ENCODE results near the gene GNA14.

GRCh38 chr9:77462066-77462465 is 186.1 kb downstream of the GNA14 start:
- no peak for TF ChIP-seq CTCF (IDR thresholded peaks at IDR 0.05 in 4 of 5, conservative IDR thresholded peaks at IDR 0.05 in 1 of 5)
- TF ChIP-seq POLR2A (IDR thresholded peaks at IDR 0.05) = no peak
